GM12892 (cell line): ENCODE data around the gene APPL2.

Source experiments
- DNase-seq: peaks from one replicate; pipeline ENCODE4 v3.0.0; 2011; ENCODE audit not compliant: insufficient read length
- FAIRE-seq: peaks from 2 replicates; lab custom pipeline; 2011; peaks lifted over from hg19 to GRCh38; lab: Jason Lieb, UNC
- POLR2A ChIP-seq: IDR thresholded peaks from 2 replicates; pipeline ENCODE4 v1.6.1; 2011; ENCODE audit warnings: low read depth, low read length, control low read depth
- POLR2AphosphoS5 ChIP-seq: IDR thresholded peaks from 2 replicates; pipeline ENCODE4 v1.6.1; 2011; ENCODE audit warnings: low read depth, low read length, control low read depth
- TAF1 ChIP-seq: IDR thresholded peaks from 2 replicates; pipeline ENCODE4 v1.6.1; 2011; ENCODE audit warnings: low read depth, mild to moderate bottlenecking, control low read depth, low read length, borderline replicate concordance

Gene APPL2

GRCh38 chr12:105227879-105228278, 8.1 kb downstream of the APPL2 start:
- DNase-seq (no peak), FAIRE-seq (no peak)
- TF ChIP-seq POLR2A (no peak), POLR2AphosphoS5 (no peak), TAF1 (no peak)

GRCh38 chr12:105226219-105226618, 9.8 kb downstream of the APPL2 start:
- DNase-seq (no peak), FAIRE-seq (no peak)
- no peak for TF ChIP-seq POLR2A
- no peak for TF ChIP-seq TAF1
- TF ChIP-seq POLR2AphosphoS5 = no peak

- FAIRE-seq (no peak), DNase-seq (no peak)
- TF ChIP-seq TAF1 = no peak
- no peak for TF ChIP-seq POLR2A
- TF ChIP-seq POLR2AphosphoS5 = no peak
Measured at GRCh38 chr12:105225505-105226015, 10.4 kb downstream of the APPL2 start.

GRCh38 chr12:105224399-105224798, 11.6 kb downstream of the APPL2 start:
- no peak for TF ChIP-seq POLR2A
- TF ChIP-seq POLR2AphosphoS5 = no peak
- TF ChIP-seq TAF1 = no peak
- DNase-seq (no peak), FAIRE-seq (no peak)

- TF ChIP-seq POLR2A = no peak
- TF ChIP-seq POLR2AphosphoS5 = no peak
- TF ChIP-seq TAF1 = no peak
- no peak for FAIRE-seq
- DNase-seq = no peak
Measured at GRCh38 chr12:105223884-105224283, 12.1 kb downstream of the APPL2 start.

- no peak for FAIRE-seq
Measured at GRCh38 chr12:105223352-105223845, 12.6 kb downstream of the APPL2 start.

GRCh38 chr12:105222726-105223351, 13.1 kb downstream of the APPL2 start:
- FAIRE-seq (no peak), DNase-seq (no peak)
- TF ChIP-seq POLR2A = no peak
- no peak for TF ChIP-seq POLR2AphosphoS5
- no peak for TF ChIP-seq TAF1

More at GRCh38 chr12:105223352-105223845, 12.6 kb downstream of the APPL2 start:
- no peak for DNase-seq
- TF ChIP-seq POLR2A = no peak
- no peak for TF ChIP-seq TAF1
- TF ChIP-seq POLR2AphosphoS5 = no peak

- DNase-seq (no peak), FAIRE-seq (no peak)
Measured at GRCh38 chr12:105222284-105222655, 13.7 kb downstream of the APPL2 start.

GRCh38 chr12:105221583-105222283, 14.2 kb downstream of the APPL2 start:
- DNase-seq = no peak
- no peak for FAIRE-seq

More at GRCh38 chr12:105222284-105222655, 13.7 kb downstream of the APPL2 start:
- TF ChIP-seq POLR2A (no peak), TAF1 (no peak), POLR2AphosphoS5 (no peak)

GRCh38 chr12:105220929-105221290, 15.1 kb downstream of the APPL2 start:
- no peak for TF ChIP-seq TAF1
- TF ChIP-seq POLR2A = no peak
- TF ChIP-seq POLR2AphosphoS5 = no peak
- no peak for FAIRE-seq
- DNase-seq = no peak

More at GRCh38 chr12:105221583-105222283, 14.2 kb downstream of the APPL2 start:
- TF ChIP-seq POLR2A = no peak
- TF ChIP-seq POLR2AphosphoS5 = no peak
- no peak for TF ChIP-seq TAF1

DNA sequence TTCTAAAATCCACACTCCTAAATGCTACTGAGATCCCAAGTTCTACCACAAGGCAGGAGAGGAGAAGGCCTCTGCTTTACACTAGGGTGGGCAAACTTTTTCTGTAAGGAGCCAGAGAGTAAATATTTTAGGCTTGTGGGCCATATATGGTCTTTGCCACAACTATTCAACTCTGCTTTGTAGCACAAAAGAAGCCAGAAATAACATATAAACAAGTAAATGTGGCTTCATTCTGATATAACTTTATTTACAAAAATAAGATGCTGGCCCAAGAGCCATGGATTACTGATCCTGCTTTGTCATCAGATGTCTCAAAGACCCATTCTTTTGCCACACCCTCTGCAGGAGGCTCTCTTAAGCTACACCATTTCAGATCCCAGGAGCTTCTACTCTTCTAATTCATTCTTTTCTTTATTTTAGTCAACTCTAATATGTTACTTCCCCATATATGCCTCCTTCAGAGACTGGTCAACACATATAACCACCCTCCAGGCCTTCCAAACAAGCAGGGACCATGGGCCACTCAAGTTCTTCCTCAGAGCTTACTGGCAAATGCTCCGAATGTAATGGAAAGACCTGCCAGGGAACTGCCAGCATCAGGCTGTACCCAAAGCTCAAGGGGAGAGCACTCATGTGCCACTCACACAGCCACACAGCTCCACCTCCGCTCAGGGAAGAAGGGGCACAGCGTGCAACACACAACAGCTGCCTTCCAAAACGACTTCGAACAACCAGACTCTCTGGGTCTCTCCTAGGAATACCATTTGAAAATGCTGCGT, 15.6 kb downstream of the APPL2 start:
- TF ChIP-seq POLR2A (no peak), TAF1 (no peak), POLR2AphosphoS5 (no peak)
- FAIRE-seq (no peak), DNase-seq (no peak)
